ENCODE data around the gene ANAPC16. TPM values are rescaled to one million over a fixed set of nuclear protein-coding genes. Genes with fewer than 3 reads are reported as not detected.
"Not testable (repeated sequence)": the region's sequence is repeated elsewhere in the genome, so short reads cannot be mapped to it uniquely, and the experiment has no call there.

Gene ANAPC16
- total RNA-seq, 3 donors from 2014 or later, result 104 to 155 (median 112) TPM

GRCh38 chr10:72278668-72279393 lies 63.0 kb downstream of the ANAPC16 start:
- H3K9me3 ChIP-seq, result no peaks in the 10 kb centered on the region
- intact Hi-C loops (cut with DNase I; ENCODE audit: low total_unique reads), result no loop called here
- H3K27me3 ChIP-seq, result no peaks in the 10 kb centered on the region
- H3K27ac ChIP-seq, result peak overlapping the region; percentile 20 to 99
- H3K4me1 ChIP-seq, result peaks cover 6 to 8% of the 10 kb centered on the region in 2 donors
- TF ChIP-seq CTCF (IDR thresholded peaks at IDR 0.05) (peak in 2 of 3 donors; percentile 8 to 11), POLR2A (IDR thresholded peaks at IDR 0.05) (no peak), POLR2AphosphoS5 (IDR thresholded peaks at IDR 0.05) (no peak)
- no peaks in the 10 kb centered on the region for H3K36me3 ChIP-seq
- no peak overlapping the region for H3K4me3 ChIP-seq
- no peak for DNase-seq (ENCODE audit: low spot score in 2 of 2)

GRCh38 chr10:72279587-72279986 lies 63.8 kb downstream of the ANAPC16 start:
- intact Hi-C loops (cut with DNase I; ENCODE audit: low total_unique reads); H3K4me1 ChIP-seq; H3K27me3 ChIP-seq; H3K36me3 ChIP-seq; DNase-seq (ENCODE audit: low spot score in 2 of 2); H3K27ac ChIP-seq; H3K9me3 ChIP-seq; H3K4me3 ChIP-seq: not testable (repeated sequence)

- intact Hi-C loops (cut with DNase I; ENCODE audit: low total_unique reads), result no loop called here
- no peak overlapping the region for H3K4me3 ChIP-seq
- H3K4me1 ChIP-seq, result no peaks in the 10 kb centered on the region
- no peaks in the 10 kb centered on the region for H3K36me3 ChIP-seq
- DNase-seq (ENCODE audit: low spot score in 2 of 2), result no peak
- TF ChIP-seq POLR2AphosphoS5 (IDR thresholded peaks at IDR 0.05) (no peak), POLR2A (IDR thresholded peaks at IDR 0.05) (no peak), CTCF (IDR thresholded peaks at IDR 0.05) (no peak)
- no peak overlapping the region for H3K27ac ChIP-seq
- no peaks in the 10 kb centered on the region for H3K27me3 ChIP-seq
- H3K9me3 ChIP-seq, result no peaks in the 10 kb centered on the region
Observed at GRCh38 chr10:72283131-72283530, 67.3 kb downstream of the ANAPC16 start.

Other genes starting within 250 kb of the ANAPC16 start
- 1 to 10 TPM; 3.9 to 4.5 (median 4.1) TPM for gene SPOCK2, start 127.5 kb upstream of the ANAPC16 start, total RNA-seq
- gene ASCC1, start 264 bp downstream of the ANAPC16 start, total RNA-seq, result 10 to 100 TPM; 28.5 to 42.9 (median 29.6) TPM
- gene DDIT4, start 57.9 kb downstream of the ANAPC16 start, total RNA-seq, result 100 to 1,000 TPM; 183 to 555 (median 341) TPM
- 10 to 100 TPM; 38.4 to 48.1 (median 38.7) TPM for gene DNAJB12, start 138.9 kb downstream of the ANAPC16 start, total RNA-seq